Muscle layer of colon (tissue), 2 donors: ENCODE data around the gene PTCHD4.

Experiments used
- H3K27ac ChIP-seq: one replicate; pipeline ENCODE4 v1.7.0; 2013; ENCODE audit warnings: low read depth, mild to moderate bottlenecking, low read length, moderate library complexity
- H3K27me3 ChIP-seq, 2 donors: one replicate each; pipeline ENCODE4 v1.7.0; 2013; ENCODE audit warnings: low read length in 2 of 2, mild to moderate bottlenecking in 2 of 2; ENCODE audit not compliant: insufficient read depth in 2 of 2, control insufficient read depth in 1 of 2
- H3K36me3 ChIP-seq: one replicate; pipeline ENCODE4 v1.7.0; 2013; ENCODE audit warnings: mild to moderate bottlenecking, low read length; ENCODE audit not compliant: insufficient read depth
- H3K4me1 ChIP-seq: one replicate; pipeline ENCODE4 v1.7.0; 2013; ENCODE audit warnings: mild to moderate bottlenecking, low read length; ENCODE audit not compliant: insufficient read depth
- H3K4me3 ChIP-seq, 2 donors: one replicate each; pipeline ENCODE4 v1.7.0; 2013; ENCODE audit warnings: low read length in 2 of 2, low read depth in 1 of 2, mild to moderate bottlenecking in 1 of 2, moderate library complexity in 1 of 2
- H3K9ac ChIP-seq: one replicate; pipeline ENCODE4 v1.7.0; 2013; ENCODE audit warnings: low read length
- H3K9me3 ChIP-seq: one replicate; pipeline ENCODE4 v1.7.0; 2013; ENCODE audit warnings: mild to moderate bottlenecking, low read length
- donor health status: abdominal sarcoma.
- donor health status: Adenocarcinoma of cecum.

PTCHD4 gene

DNA sequence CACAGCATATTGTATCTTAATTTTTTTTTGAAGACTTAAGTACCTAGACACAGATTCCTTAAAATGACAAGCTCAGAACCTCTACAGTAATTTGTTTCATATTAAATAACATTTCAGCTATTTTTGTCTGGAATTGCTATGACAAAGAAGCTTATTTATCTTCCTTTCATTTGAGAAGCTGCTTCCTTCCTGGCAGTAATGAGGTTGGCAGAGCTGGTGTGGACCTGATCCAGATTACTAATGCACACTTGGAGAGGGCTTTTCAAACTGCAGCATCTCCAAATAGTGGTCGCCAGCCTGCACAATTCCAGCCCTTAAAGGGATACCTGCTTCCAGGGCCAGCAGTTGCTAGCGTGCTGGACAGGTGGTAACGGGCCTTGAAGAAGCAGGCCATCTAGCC, 12.1 kb downstream of the PTCHD4 start:
- no peak overlapping the region for H3K4me3 ChIP-seq
- H3K27me3 ChIP-seq: no peaks in the 10 kb centered on the region
- H3K9ac ChIP-seq: no peak overlapping the region
- no peak overlapping the region for H3K27ac ChIP-seq
- no peaks in the 10 kb centered on the region for H3K36me3 ChIP-seq
- no peaks in the 10 kb centered on the region for H3K9me3 ChIP-seq
- no peaks in the 10 kb centered on the region for H3K4me1 ChIP-seq

DNA sequence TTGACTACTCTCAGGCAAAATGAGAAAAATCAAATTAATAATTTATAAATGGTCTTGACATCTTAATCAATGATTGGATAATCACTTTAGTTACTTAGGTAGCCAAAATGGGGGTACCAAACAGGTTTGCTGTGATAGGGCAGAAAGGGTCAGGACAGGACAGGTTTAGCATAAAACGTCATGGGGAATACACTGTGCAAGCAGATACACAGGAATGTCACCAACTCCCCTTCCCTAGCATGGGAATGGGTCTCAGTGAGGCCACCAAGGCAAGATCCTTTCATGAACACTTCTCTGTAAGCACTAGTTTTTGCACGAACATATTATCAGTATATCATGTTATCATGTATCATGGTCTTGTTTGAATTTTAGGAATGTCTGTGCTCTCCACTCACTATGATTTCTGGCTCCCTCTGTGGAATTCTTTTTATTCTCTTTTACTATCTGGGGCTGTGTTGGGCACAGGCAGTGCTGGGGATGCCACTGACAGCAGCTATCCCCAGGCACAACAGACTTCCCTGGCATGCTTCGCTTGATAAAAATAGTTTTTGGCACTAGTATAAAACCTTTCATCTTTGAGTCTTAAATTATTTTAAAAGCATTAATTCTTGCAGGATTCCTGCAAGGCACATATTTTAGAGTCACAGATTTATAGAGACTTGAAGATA, 18.3 kb downstream of the PTCHD4 start:
- no peak overlapping the region for H3K9ac ChIP-seq
- H3K4me1 ChIP-seq: no peaks in the 10 kb centered on the region
- no peak overlapping the region for H3K27ac ChIP-seq
- no peaks in the 10 kb centered on the region for H3K27me3 ChIP-seq
- no peak overlapping the region for H3K4me3 ChIP-seq
- H3K9me3 ChIP-seq: no peaks in the 10 kb centered on the region
- H3K36me3 ChIP-seq: no peaks in the 10 kb centered on the region

DNA sequence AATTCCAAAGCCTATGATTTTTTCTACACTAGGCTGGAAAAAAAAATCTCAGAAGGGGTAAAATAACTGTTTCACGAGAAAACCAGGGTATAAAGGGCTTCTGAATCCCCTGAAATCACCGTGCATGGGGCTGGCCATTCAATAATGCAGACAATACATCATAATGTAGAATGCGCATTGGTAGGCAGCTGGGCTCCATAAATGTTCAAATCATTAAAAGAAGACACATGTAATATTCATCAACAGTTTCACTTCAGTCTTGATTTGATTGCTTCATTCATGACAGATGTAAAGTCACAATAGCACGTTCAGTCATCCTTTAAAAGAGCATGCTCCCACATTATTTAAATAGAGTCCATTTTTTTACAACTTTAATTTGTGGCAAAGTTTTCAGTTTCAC, 20.5 kb downstream of the PTCHD4 start:
- no peak overlapping the region for H3K4me3 ChIP-seq
- H3K9ac ChIP-seq: no peak overlapping the region
- no peaks in the 10 kb centered on the region for H3K27me3 ChIP-seq
- no peaks in the 10 kb centered on the region for H3K9me3 ChIP-seq
- H3K36me3 ChIP-seq: no peaks in the 10 kb centered on the region
- H3K4me1 ChIP-seq: no peaks in the 10 kb centered on the region
- H3K27ac ChIP-seq: no peak overlapping the region

DNA sequence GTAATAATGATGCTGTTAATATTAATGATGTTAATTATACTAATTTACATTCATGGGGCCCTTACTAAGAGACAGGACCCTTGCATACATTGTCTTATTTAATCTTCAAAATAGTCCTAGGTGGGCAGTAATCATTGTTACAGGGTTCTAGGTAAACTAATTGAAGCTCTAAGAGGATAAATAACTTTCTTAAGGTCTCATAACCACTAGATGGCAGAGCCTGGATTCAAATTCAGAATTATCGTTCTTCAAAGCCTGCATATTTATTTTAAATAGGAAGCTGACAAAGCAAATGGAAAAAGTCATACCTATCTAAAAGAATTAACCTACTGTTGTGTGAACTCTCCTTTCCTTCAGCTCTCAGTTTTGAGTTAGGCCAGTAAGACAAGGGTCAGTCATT, 23.5 kb downstream of the PTCHD4 start:
- Histone ChIP-seq H3K36me3 (no peaks in the 10 kb centered on the region), H3K4me1 (no peaks in the 10 kb centered on the region), H3K9ac (no peak overlapping the region), H3K27me3 (no peaks in the 10 kb centered on the region), H3K4me3 (no peak overlapping the region), H3K27ac (no peak overlapping the region), H3K9me3 (no peaks in the 10 kb centered on the region)

DNA sequence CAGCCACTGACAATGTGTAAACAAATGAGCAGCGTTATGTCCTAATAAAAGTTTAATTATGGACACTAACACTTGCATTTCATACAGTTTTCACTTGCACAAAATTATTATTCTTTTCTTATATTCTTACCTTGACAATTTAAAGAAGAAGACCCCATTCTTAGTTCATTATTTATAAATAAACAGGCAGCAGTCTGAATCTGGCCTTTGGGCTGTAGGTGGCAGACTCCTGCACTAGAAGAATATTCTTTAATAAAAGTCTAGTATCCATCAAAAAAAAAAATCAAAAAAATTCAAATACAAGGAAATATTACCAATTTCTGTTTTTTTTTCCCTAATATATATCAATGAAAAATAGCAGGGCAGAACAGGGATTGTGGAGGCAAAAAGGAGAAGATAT, 24.8 kb downstream of the PTCHD4 start:
- Histone ChIP-seq H3K27me3 (no peaks in the 10 kb centered on the region), H3K27ac (no peak overlapping the region), H3K4me1 (no peaks in the 10 kb centered on the region), H3K9me3 (no peaks in the 10 kb centered on the region), H3K4me3 (no peak overlapping the region), H3K9ac (no peak overlapping the region), H3K36me3 (no peaks in the 10 kb centered on the region)

DNA sequence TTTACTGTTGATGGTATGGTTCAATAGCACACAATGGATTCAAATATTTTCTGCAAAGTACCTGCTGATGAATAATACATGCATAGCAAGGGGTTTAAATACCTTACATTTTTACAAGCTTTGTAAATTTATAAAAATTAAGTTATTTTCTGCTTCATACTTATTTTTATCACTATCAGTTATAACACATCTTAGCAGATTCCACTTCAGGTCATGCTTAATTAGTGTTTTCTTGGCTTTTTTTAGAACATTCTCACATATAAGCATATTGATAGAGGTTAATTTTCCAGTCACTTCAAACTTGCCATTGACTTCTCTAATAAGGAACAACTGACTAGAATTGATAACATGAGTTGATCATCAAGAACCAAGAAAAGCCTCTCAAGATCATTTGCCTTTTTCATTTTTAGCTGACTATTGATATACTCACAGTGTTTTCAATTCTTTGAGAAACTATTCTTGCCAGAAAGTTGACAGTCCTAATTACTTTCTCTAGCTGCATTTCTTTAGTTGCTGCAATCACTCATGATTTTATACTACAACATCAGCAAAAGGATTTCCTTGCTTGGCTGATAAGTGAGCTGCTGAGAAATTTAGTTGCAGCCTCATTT, 25.8 kb downstream of the PTCHD4 start:
- no peak overlapping the region for H3K9ac ChIP-seq
- H3K9me3 ChIP-seq: no peaks in the 10 kb centered on the region
- H3K36me3 ChIP-seq: no peaks in the 10 kb centered on the region
- no peaks in the 10 kb centered on the region for H3K27me3 ChIP-seq
- no peak overlapping the region for H3K27ac ChIP-seq
- no peaks in the 10 kb centered on the region for H3K4me1 ChIP-seq
- no peak overlapping the region for H3K4me3 ChIP-seq

DNA sequence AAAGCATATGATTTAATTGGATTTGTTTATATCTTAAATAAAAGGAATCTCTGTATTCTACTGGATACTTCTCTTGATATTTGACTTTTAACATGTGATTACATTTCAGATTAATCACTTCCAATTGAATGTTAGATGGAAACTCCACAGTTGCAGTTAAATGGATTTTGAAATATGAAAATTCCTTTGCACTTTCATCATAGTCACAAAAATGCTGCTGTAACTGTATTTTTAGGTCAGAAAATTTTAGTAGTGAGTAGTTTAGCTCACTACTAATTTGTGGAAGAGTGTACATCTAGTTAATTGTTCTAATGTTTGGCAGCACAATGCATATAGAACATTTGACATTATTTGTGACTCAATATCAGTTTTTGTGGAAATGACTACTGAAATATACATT, 26.8 kb downstream of the PTCHD4 start:
- H3K4me1 ChIP-seq: no peaks in the 10 kb centered on the region
- H3K27me3 ChIP-seq: no peaks in the 10 kb centered on the region
- no peaks in the 10 kb centered on the region for H3K9me3 ChIP-seq
- H3K36me3 ChIP-seq: no peaks in the 10 kb centered on the region
- no peak overlapping the region for H3K9ac ChIP-seq
- no peak overlapping the region for H3K27ac ChIP-seq
- no peak overlapping the region for H3K4me3 ChIP-seq

DNA sequence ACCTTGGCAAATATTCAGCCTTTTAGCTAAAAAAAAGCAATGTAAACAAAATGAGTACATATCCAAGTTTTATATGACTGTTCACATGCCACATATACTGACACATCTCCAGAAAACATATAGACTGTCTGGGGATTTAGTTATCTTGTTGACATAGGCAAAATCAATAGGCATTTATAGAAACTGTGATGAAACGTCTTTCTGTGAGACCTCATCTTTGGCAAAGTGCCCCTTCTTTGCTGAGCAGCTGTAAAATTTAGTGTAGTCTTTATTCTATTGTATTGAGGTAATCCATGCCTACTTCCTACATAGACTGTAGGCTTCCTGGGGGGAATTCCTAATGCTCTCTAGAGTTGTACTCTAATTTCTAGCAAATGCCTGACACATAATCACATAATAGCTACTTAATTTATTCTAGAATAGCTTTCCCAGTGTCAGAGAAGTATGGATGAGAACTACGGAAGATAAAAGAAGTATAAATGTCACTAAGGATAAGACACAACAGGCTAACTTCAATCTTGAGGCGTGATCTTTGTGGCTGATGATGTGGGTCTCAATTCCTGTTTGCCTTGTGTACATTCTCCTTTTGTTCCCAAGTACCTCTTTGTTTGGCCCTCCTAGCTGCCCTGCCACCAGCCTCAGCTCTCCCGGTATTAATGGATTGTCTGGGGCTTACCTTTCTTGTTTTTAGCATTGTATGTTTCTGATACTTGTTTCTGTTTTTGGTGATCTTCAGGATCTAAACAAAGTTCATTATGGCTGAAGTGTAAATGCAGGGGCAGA, 30.6 kb downstream of the PTCHD4 start:
- Histone ChIP-seq H3K4me3 (no peak overlapping the region), H3K9me3 (no peaks in the 10 kb centered on the region), H3K4me1 (no peaks in the 10 kb centered on the region), H3K36me3 (no peaks in the 10 kb centered on the region), H3K27ac (no peak overlapping the region), H3K27me3 (no peaks in the 10 kb centered on the region), H3K9ac (no peak overlapping the region)

DNA sequence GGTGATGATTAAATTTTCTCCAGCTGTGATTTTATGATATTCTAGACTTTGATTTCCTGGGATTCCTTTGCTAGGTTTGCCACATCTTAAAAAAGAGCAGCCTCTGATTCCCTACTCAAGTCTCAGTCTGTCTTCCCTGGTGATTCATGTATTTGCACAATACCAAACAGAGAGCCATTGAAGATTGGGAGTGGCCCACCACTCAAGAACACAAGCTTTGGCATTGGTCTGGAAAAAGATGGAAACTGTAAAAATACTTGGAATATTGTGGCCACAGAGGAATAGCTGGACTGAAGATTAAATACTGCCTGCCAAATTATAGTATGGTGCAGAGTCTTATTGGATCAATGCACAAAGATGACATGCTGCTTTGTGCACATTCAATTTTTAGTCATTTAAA, 32.9 kb downstream of the PTCHD4 start:
- Histone ChIP-seq H3K9me3 (no peaks in the 10 kb centered on the region), H3K27ac (no peak overlapping the region), H3K27me3 (peaks cover 0 to 4% of the 10 kb centered on the region in 2 donors), H3K4me3 (no peak overlapping the region), H3K4me1 (no peaks in the 10 kb centered on the region), H3K36me3 (no peaks in the 10 kb centered on the region), H3K9ac (no peak overlapping the region)

DNA sequence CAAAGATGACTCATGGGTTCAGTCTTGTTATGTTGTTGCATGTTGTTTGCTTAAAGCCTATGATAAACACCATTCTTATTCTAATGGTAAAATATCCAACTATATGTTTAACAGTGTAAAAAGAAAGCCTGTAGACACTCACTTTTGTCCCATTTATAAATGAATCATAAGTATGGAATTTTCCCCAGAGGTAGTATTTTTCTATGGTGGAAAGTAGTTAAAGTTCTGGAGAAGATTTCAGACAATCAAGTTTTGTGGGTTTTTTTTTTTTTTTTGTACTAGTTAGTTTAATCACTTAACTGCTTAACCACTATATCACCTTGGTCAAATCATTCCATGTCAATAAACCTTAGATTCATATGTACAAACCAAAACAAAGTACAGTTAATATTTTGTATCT, 35.8 kb downstream of the PTCHD4 start:
- Histone ChIP-seq H3K27ac (no peak overlapping the region), H3K27me3 (peaks cover 4% of the 10 kb centered on the region in 2 donors), H3K36me3 (no peaks in the 10 kb centered on the region), H3K9me3 (no peaks in the 10 kb centered on the region), H3K4me1 (no peaks in the 10 kb centered on the region), H3K4me3 (no peak overlapping the region), H3K9ac (no peak overlapping the region)

DNA sequence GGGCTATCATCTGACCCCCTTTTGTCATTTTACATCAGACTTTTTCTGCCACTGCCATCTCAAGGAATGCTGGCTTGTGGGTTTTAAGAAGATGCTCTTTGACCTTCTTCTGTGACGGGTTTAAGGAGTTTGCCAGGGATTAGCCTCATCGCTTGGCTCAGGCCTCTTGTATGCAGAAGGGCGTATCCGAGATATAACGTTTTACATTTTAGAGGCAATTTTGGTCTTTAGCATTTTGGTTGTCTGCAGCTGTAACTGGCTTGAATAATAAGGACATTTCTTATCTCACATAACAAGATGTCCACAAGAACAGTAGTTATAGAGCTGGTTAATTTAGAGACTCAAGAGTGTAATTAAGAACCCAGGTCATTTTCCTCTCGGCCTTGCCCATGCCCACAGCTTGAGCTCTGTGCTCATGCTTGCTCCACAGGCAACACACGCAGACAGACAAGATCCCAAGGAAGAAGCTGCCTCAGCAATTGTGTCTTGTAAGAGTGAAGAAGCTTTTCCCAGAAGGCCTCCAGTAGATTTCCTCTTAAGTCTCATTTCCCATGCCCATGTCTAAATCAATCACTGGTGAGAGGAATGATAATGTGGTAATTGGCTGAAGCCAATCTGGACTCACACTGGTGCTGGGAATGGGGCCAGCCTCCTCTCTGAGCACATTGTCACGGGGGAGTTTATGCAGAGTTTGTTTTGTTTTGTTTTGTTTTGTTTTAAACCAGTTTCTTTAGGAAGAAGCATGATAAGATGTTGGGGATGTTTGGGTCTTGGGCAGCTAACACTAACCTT, 36.8 kb downstream of the PTCHD4 start:
- peaks cover 4% of the 10 kb centered on the region in 2 donors for H3K27me3 ChIP-seq
- H3K4me1 ChIP-seq: no peaks in the 10 kb centered on the region
- no peaks in the 10 kb centered on the region for H3K36me3 ChIP-seq
- H3K4me3 ChIP-seq: no peak overlapping the region
- H3K27ac ChIP-seq: no peak overlapping the region
- no peak overlapping the region for H3K9ac ChIP-seq
- H3K9me3 ChIP-seq: no peaks in the 10 kb centered on the region
